HCT116 (cell line): ENCODE data around the gene SNHG17. TPM values are rescaled to one million over a fixed set of nuclear protein-coding genes. Genes with fewer than 3 reads are reported as not detected.
A peak's percentile ranks its signal among the peaks of the same experiment; 100 is the strongest.

ENCODE experiments used
- ATAC-seq: fragments of 200-7000 bp; cut with Tn5 transposase; 2 replicates; pipeline ENCODE4 v1.9.1; 2020; ENCODE audit warnings: mild to moderate bottlenecking, moderate library complexity
- BruUV-seq: library from RNA; stranded (reverse); fragments of 400-500 nt; replicated peaks from 2 replicates; lab custom pipeline; 2021; lab: Mats Ljungman, UMichigan
- CTCF ChIA-PET: fragments of 300-600 bp; sonication (Branson Sonifier 250); formaldehyde crosslinking; loops from one replicate; lab custom pipeline; 2021; ENCODE audit warnings: antibody characterized with exemption; lab: Charles Lee
- POLR2A ChIA-PET: fragments of 300-600, 350-600 bp; sonication (Branson Sonifier 250); formaldehyde crosslinking; loops from one replicate; lab custom pipeline; 2021; ENCODE audit warnings: antibody characterized with exemption; lab: Charles Lee
- RAD21 ChIA-PET, 2 experiments: fragments of 300-600 bp; sonication (Branson Sonifier 250); formaldehyde crosslinking; loops; one replicate each; lab custom pipeline; 2023; ENCODE audit warnings: low total read pairs in 2 of 2; ENCODE audit not compliant: uncharacterized antibody in 2 of 2, unreplicated experiment in 2 of 2, low non-redundant PET in 1 of 2; lab: Charles Lee
- DNase-seq: peaks from one replicate; pipeline ENCODE4 v3.0.0-alpha.2; 2010; ENCODE audit warnings: low read depth, low spot score
- H2AFZ ChIP-seq: fragments of 200-600 bp; shearing (Covaris generic), sonication (generic); 2 replicates; pipeline ENCODE4 v1.6.1; 2017; ENCODE audit warnings: low read depth, mixed run types, mixed read lengths, antibody characterized with exemption, low read length; ENCODE audit not compliant: poor library complexity, severe bottlenecking
- H3K27ac ChIP-seq: 2 replicates; pipeline ENCODE4 v1.5.1; 2012; ENCODE audit warnings: low read depth, low read length
- H3K27me3 ChIP-seq: fragments of 200-600 bp; sonication (generic); 2 replicates; pipeline ENCODE4 v1.6.1; 2016; ENCODE audit warnings: mixed run types, low read length, mixed read lengths; ENCODE audit not compliant: insufficient read depth
- H3K36me3 ChIP-seq, 2 experiments: fragments of 200-500 bp in 1 of 2; fragments of 200-600 bp in 1 of 2; sonication (Bioruptor generic) in 1 of 2; sonication (generic) in 1 of 2; 2 replicates each; pipeline versions ENCODE4 v1.5.1 to v1.6.1; 2014 to 2016; ENCODE audit warnings: low read length in 2 of 2, inconsistent platforms in 1 of 2, mixed read lengths in 1 of 2, mixed run types in 1 of 2; ENCODE audit not compliant: insufficient read depth in 2 of 2, control insufficient read depth in 1 of 2
- H3K4me1 ChIP-seq, 2 experiments: fragments of 200-600 bp in 1 of 2; sonication (generic) in 1 of 2; 2 replicates each; pipeline versions ENCODE4 v1.5.1 to v1.6.1; 2012 to 2017; ENCODE audit warnings: low read length in 2 of 2, inconsistent platforms in 1 of 2, mild to moderate bottlenecking in 1 of 2, mixed read lengths in 1 of 2, mixed run types in 1 of 2, moderate library complexity in 1 of 2; ENCODE audit not compliant: insufficient read depth in 2 of 2, control insufficient read depth in 1 of 2
- H3K4me2 ChIP-seq: fragments of 200-600 bp; sonication (generic); 2 replicates; pipeline ENCODE4 v1.6.1; 2017; ENCODE audit warnings: mixed run types, low read length, mixed read lengths
- H3K4me3 ChIP-seq, 2 experiments: fragments of 200-600 bp in 1 of 2; sonication (generic) in 1 of 2; replicated peaks in 1 of 2; 2 replicates each; pipeline ENCODE4 v1.5.1; 2011 to 2016; ENCODE audit warnings: low read length in 2 of 2, control low read depth in 1 of 2, low read depth in 1 of 2, mild to moderate bottlenecking in 1 of 2, mixed read lengths in 1 of 2, mixed run types in 1 of 2
- H3K79me2 ChIP-seq: fragments of 200-600 bp; sonication (generic); 2 replicates; pipeline ENCODE4 v1.6.1; 2017; ENCODE audit warnings: mild to moderate bottlenecking, mixed run types, low read length, moderate library complexity, mixed read lengths; ENCODE audit not compliant: insufficient read depth
- H3K9ac ChIP-seq: fragments of 200-600 bp; sonication (generic); 2 replicates; pipeline ENCODE4 v1.6.1; 2016; ENCODE audit warnings: low read length, mixed read lengths
- H3K9me2 ChIP-seq: fragments of 200-600 bp; sonication (generic), shearing (Covaris generic); 2 replicates; pipeline ENCODE4 v1.6.1; 2017; ENCODE audit warnings: mixed run types, mild to moderate bottlenecking, moderate library complexity; ENCODE audit not compliant: insufficient read depth
- H3K9me3 ChIP-seq, 2 experiments: fragments of 200-500 bp in 1 of 2; fragments of 200-600 bp in 1 of 2; sonication (Bioruptor generic) in 1 of 2; sonication (generic) in 1 of 2; 2 replicates each; pipeline ENCODE4 v1.6.1; 2014 to 2017; ENCODE audit warnings: low read length in 2 of 2, mixed read lengths in 2 of 2, inconsistent platforms in 1 of 2, low read depth in 1 of 2, mild to moderate bottlenecking in 1 of 2, mixed run types in 1 of 2, moderate library complexity in 1 of 2; ENCODE audit not compliant: control insufficient read depth in 1 of 2, insufficient read depth in 1 of 2
- H4K20me1 ChIP-seq: fragments of 200-600 bp; sonication (generic), shearing (Covaris generic); 2 replicates; pipeline ENCODE4 v1.6.1; 2017; ENCODE audit warnings: mixed run types, mild to moderate bottlenecking, moderate library complexity; ENCODE audit not compliant: insufficient read depth
- CBX3 ChIP-seq: IDR thresholded peaks from 2 replicates; pipeline ENCODE4 v1.6.1; 2012; ENCODE audit warnings: low read depth
- CEBPB ChIP-seq: IDR thresholded peaks from 2 replicates; pipeline ENCODE4 v1.6.1; 2012; ENCODE audit warnings: low read depth
- EGR1 ChIP-seq: IDR thresholded peaks from 2 replicates; pipeline ENCODE4 v1.6.1; 2012; ENCODE audit warnings: low read depth
- ELF1 ChIP-seq: IDR thresholded peaks from 2 replicates; pipeline ENCODE4 v1.6.1; 2012; ENCODE audit warnings: low read depth, borderline replicate concordance
- EZH2 ChIP-seq: fragments of 200-600 bp; sonication (generic); IDR thresholded peaks from 2 replicates; pipeline ENCODE4 v1.6.1; 2017; ENCODE audit warnings: antibody characterized with exemption, mixed run types
- EZH2phosphoT487 ChIP-seq: fragments of 200-600 bp; IDR thresholded peaks from 2 replicates; pipeline ENCODE4 v1.6.1; 2018; ENCODE audit warnings: antibody characterized with exemption, borderline replicate concordance
- JUND ChIP-seq: IDR thresholded peaks from 2 replicates; pipeline ENCODE4 v1.6.1; 2012
- POLR2A ChIP-seq: IDR thresholded peaks from 2 replicates; pipeline ENCODE4 v1.7.0; 2011; ENCODE audit warnings: borderline replicate concordance; ENCODE audit not compliant: insufficient read depth, insufficient read length; ENCODE audit errors: extremely low read depth
- POLR2AphosphoS5 ChIP-seq: IDR thresholded peaks from 2 replicates; pipeline ENCODE4 v1.6.1; 2011; ENCODE audit warnings: mild to moderate bottlenecking, low read depth, low read length, moderate library complexity
- RAD21 ChIP-seq: IDR thresholded peaks from 2 replicates; pipeline ENCODE4 v1.6.1; 2012; ENCODE audit warnings: low read depth, mild to moderate bottlenecking
- SIN3A ChIP-seq: IDR thresholded peaks from 2 replicates; pipeline ENCODE4 v1.6.1; 2012; ENCODE audit warnings: low read depth
- SP1 ChIP-seq: IDR thresholded peaks from 2 replicates; pipeline ENCODE4 v1.6.1; 2012; ENCODE audit warnings: low read depth
- TCF7L2 ChIP-seq: IDR thresholded peaks from 2 replicates; pipeline ENCODE4 v1.7.0; 2011; ENCODE audit warnings: borderline replicate concordance, inconsistent platforms; ENCODE audit not compliant: insufficient read depth, insufficient read length; ENCODE audit errors: extremely low read depth
- YY1 ChIP-seq: IDR thresholded peaks from 2 replicates; pipeline ENCODE4 v1.6.1; 2011; ENCODE audit warnings: low read length, low read depth, moderate library complexity, mild to moderate bottlenecking; ENCODE audit not compliant: insufficient replicate concordance; ENCODE audit errors: extremely low read depth
- ZFX ChIP-seq: fragments of 450-650 bp; IDR thresholded peaks from 2 replicates; pipeline ENCODE4 v1.6.1; 2017
- ZNF274 ChIP-seq: fragments of 200-500 bp; sonication (Bioruptor generic); IDR thresholded peaks from 2 replicates; pipeline ENCODE4 v1.6.1; 2014; ENCODE audit warnings: mild to moderate bottlenecking, low read depth, low read length, inconsistent platforms
- intact Hi-C: fragments of 100-400 bp; cut with micrococcal nuclease; formaldehyde crosslinking; loops from 2 replicates; pipeline ENCODE4 v1.10.0; 2022
- total RNA-seq: library from RNA; stranded (reverse); gene quantifications from one replicate; pipeline ENCODE4 v1.2.1, GENCODE V29; 2021; ENCODE audit not compliant: unreplicated experiment
- TF ChIP-seq, protein P1 (sequence below), 3 experiments: fragments of 200-600 bp in 1 of 3; sonication (generic) in 1 of 3; IDR thresholded peaks in 2 of 3; conservative IDR thresholded peaks in 1 of 3; 2 replicates each; pipeline ENCODE4 v1.5.1; 2012 to 2017; ENCODE audit warnings: low read depth in 2 of 3, low read length in 2 of 3, antibody characterized with exemption in 1 of 3, borderline replicate concordance in 1 of 3, control low read depth in 1 of 3, mild to moderate bottlenecking in 1 of 3, mixed read lengths in 1 of 3, mixed run types in 1 of 3, moderate library complexity in 1 of 3; ENCODE audit not compliant: insufficient read depth in 1 of 3
- TF ChIP-seq, protein P2 (sequence below): IDR thresholded peaks from 2 replicates; pipeline ENCODE4 v1.6.1; 2012; ENCODE audit warnings: low read depth
- TF ChIP-seq, protein P3 (sequence below): IDR thresholded peaks from 2 replicates; pipeline ENCODE4 v1.6.1; 2011; ENCODE audit warnings: mild to moderate bottlenecking, low read length, moderate library complexity; ENCODE audit not compliant: insufficient replicate concordance; ENCODE audit errors: extremely low read depth

Gene SNHG17
- total RNA-seq, 1 experiment from 2014 or later = 65.7 TPM

DNA sequence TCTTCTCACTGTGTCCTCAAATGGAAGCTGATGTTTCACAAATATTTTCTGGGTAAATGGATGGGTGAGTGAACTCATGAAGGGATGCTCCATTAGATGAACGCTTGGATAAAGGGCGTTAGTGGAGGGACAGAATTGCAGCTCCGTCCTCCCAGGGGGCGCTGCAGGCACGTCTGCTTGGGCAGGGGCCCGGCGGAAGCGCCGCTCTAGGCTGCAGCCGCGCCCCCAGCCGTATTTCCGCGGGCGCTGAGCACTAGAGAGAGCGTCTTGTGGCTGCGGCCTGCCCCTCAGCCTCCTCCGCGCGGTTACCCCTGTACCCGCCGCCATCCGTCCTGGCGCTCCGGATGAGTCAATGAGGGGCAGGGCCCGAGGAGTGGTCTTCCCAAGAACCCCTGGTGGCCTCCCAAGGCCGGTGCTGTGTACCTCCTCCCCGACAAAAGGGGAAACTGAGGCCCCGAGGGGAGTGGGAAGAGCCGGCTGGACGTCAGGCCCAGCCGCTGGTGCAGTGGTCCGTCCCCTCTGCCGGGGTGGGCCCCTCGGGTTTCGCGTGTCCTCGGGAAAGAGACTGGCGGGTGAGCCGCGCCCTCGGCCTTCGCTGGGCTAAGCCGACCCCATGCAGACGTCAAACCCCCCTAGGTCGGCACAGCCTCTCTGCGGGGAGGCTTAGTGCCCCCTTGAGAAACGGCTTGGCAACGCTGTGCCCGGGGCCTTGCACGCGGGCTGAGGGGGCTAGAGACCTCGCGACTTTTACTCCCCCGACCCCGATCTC is 11.5 kb upstream of the SNHG17 start:
- BruUV-seq = no TSS peak
- no peaks in the 10 kb centered on the region for H3K9me3 ChIP-seq
- peak; percentile 89 for DNase-seq
- peak overlapping the region; percentile 94 for H3K4me2 ChIP-seq
- H3K36me3 ChIP-seq = peaks cover 0 to 7% of the 10 kb centered on the region in 2 experiments; a peak in 1 of 4 replicates
- peak overlapping the region; percentile 81 for H2AFZ ChIP-seq
- H3K4me1 ChIP-seq = peaks cover 5 to 36% of the 10 kb centered on the region in 2 experiments; a peak in 3 of 4 replicates
- no peaks in the 10 kb centered on the region for H3K9me2 ChIP-seq
- H4K20me1 ChIP-seq = no peaks in the 10 kb centered on the region
- intact Hi-C loops = loop anchor here (1.0 kb wide), 1 partner anchor 11 kb away; the partner anchor contains the start of gene SNHG17
- no peaks in the 10 kb centered on the region for H3K27me3 ChIP-seq
- CTCF ChIA-PET = interaction anchor here (0.9 to 1.9 kb wide), 8 partner anchors 9 to 26 kb away, joined by 3 to 15 read pairs (median 6); partner anchors contain the start of genes RALGAPB and SNHG17
- RAD21 ChIA-PET = no interaction called here
- peak; percentile 93 for ATAC-seq
- peak overlapping the region; percentile 97 to 99 for H3K4me3 ChIP-seq
- peak overlapping the region; percentile 72 for H3K27ac ChIP-seq
- H3K79me2 ChIP-seq = peaks cover 7% of the 10 kb centered on the region
- POLR2A ChIA-PET = interaction anchor here (0.7 to 3.7 kb wide), 6 partner anchors 9 to 26 kb away, joined by 3 to 27 read pairs (median 4); partner anchors contain the start of genes RALGAPB and SNHG17
- H3K9ac ChIP-seq = peak overlapping the region; percentile 98
- TF ChIP-seq EZH2 (no peak), SP1 (no peak), SIN3A (peak; percentile 84), TCF7L2 (peak; percentile 80), CBX3 (peak; percentile 90), CEBPB (no peak), EGR1 (0 out of 2 replicates have a peak, but pooled peaks have one; percentile 36), YY1 (peak; percentile 85), POLR2A (peak; percentile 85), ZNF274 (no peak), POLR2AphosphoS5 (peak; percentile 99), ZFX (peak; percentile 93), ELF1 (no peak; the same call in 1 of the 2 replicates), RAD21 (peak; percentile 55), EZH2phosphoT487 (no peak), JUND (no peak)
- TF ChIP-seq, protein P1, sequence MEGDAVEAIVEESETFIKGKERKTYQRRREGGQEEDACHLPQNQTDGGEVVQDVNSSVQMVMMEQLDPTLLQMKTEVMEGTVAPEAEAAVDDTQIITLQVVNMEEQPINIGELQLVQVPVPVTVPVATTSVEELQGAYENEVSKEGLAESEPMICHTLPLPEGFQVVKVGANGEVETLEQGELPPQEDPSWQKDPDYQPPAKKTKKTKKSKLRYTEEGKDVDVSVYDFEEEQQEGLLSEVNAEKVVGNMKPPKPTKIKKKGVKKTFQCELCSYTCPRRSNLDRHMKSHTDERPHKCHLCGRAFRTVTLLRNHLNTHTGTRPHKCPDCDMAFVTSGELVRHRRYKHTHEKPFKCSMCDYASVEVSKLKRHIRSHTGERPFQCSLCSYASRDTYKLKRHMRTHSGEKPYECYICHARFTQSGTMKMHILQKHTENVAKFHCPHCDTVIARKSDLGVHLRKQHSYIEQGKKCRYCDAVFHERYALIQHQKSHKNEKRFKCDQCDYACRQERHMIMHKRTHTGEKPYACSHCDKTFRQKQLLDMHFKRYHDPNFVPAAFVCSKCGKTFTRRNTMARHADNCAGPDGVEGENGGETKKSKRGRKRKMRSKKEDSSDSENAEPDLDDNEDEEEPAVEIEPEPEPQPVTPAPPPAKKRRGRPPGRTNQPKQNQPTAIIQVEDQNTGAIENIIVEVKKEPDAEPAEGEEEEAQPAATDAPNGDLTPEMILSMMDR (IDR thresholded peaks at IDR 0.05 in 2 of 3, conservative IDR thresholded peaks at IDR 0.05 in 1 of 3; ENCODE audit: borderline replicate concordance in 1 of 3, insufficient read depth in 1 of 3, low read depth in 2 of 3, low read length in 2 of 3) = peak; percentile 83 to 93 (median 93)
- TF ChIP-seq, protein P2, sequence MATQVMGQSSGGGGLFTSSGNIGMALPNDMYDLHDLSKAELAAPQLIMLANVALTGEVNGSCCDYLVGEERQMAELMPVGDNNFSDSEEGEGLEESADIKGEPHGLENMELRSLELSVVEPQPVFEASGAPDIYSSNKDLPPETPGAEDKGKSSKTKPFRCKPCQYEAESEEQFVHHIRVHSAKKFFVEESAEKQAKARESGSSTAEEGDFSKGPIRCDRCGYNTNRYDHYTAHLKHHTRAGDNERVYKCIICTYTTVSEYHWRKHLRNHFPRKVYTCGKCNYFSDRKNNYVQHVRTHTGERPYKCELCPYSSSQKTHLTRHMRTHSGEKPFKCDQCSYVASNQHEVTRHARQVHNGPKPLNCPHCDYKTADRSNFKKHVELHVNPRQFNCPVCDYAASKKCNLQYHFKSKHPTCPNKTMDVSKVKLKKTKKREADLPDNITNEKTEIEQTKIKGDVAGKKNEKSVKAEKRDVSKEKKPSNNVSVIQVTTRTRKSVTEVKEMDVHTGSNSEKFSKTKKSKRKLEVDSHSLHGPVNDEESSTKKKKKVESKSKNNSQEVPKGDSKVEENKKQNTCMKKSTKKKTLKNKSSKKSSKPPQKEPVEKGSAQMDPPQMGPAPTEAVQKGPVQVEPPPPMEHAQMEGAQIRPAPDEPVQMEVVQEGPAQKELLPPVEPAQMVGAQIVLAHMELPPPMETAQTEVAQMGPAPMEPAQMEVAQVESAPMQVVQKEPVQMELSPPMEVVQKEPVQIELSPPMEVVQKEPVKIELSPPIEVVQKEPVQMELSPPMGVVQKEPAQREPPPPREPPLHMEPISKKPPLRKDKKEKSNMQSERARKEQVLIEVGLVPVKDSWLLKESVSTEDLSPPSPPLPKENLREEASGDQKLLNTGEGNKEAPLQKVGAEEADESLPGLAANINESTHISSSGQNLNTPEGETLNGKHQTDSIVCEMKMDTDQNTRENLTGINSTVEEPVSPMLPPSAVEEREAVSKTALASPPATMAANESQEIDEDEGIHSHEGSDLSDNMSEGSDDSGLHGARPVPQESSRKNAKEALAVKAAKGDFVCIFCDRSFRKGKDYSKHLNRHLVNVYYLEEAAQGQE = no peak
- TF ChIP-seq, protein P3, sequence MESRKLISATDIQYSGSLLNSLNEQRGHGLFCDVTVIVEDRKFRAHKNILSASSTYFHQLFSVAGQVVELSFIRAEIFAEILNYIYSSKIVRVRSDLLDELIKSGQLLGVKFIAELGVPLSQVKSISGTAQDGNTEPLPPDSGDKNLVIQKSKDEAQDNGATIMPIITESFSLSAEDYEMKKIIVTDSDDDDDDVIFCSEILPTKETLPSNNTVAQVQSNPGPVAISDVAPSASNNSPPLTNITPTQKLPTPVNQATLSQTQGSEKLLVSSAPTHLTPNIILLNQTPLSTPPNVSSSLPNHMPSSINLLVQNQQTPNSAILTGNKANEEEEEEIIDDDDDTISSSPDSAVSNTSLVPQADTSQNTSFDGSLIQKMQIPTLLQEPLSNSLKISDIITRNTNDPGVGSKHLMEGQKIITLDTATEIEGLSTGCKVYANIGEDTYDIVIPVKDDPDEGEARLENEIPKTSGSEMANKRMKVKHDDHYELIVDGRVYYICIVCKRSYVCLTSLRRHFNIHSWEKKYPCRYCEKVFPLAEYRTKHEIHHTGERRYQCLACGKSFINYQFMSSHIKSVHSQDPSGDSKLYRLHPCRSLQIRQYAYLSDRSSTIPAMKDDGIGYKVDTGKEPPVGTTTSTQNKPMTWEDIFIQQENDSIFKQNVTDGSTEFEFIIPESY = peak; percentile 77
